ENCODE measurements around the gene SYT1. TPM values are rescaled to one million over a fixed set of nuclear protein-coding genes. Genes with fewer than 3 reads are reported as not detected.

SYT1 gene
- polyA plus RNA-seq, 3 donors: 0.72 TPM; not detected in 2

DNA sequence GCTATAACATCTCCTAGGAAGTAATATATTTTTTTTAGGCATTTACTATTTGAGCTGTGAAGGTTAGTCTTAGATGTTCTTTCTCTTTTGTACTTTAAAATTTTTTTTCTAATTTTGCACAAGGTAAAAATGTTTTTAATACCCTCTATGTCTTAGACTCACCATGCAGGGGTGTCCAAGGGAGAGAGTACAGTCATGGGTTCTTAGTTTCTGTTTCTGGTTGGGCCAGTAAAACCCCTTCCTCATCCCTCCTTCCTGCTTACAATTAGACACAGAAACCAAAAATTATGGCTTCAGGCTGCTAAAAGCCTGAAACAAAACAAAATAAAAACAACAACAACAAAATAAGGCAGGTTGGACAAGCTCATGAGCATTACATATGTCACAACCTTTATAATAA, 193.0 kb downstream of the SYT1 start:
- no peaks in the 10 kb centered on the region for H3K9me3 ChIP-seq (replicated peaks in 1 of 2; ENCODE audit: control insufficient read depth in 1 of 2, insufficient read depth in 1 of 2, low read length in 2 of 2)
- H3K27ac Mint-ChIP-seq: no peak overlapping the region
- no peak overlapping the region for H3K27ac ChIP-seq (ENCODE audit: low read depth in 1 of 2, low read length in 2 of 2)
- no peaks in the 10 kb centered on the region for H3K4me1 Mint-ChIP-seq
- no peak overlapping the region for H3K4me3 ChIP-seq (replicated peaks in 1 of 3; ENCODE audit: low read depth in 2 of 3, low read length in 3 of 3)
- no peak for DNase-seq
- intact Hi-C loops (cut with micrococcal nuclease): no loop called here
- H4K20me1 ChIP-seq (ENCODE audit: insufficient read depth, low read length): no peaks in the 10 kb centered on the region
- no peak overlapping the region for H2AFZ ChIP-seq (ENCODE audit: insufficient read depth, low read depth, low read length, poor library complexity, severe bottlenecking)
- H3K36me3 Mint-ChIP-seq: no peaks in the 10 kb centered on the region
- no peaks in the 10 kb centered on the region for H3K79me2 ChIP-seq (ENCODE audit: insufficient read depth, low read length)
- no peaks in the 10 kb centered on the region for H3K27me3 Mint-ChIP-seq (ENCODE audit: low read depth in 3 of 3)
- no peak overlapping the region for H3K9ac ChIP-seq (ENCODE audit: insufficient read depth, low read length, poor library complexity, severe bottlenecking)
- no peaks in the 10 kb centered on the region for H3K27me3 ChIP-seq (ENCODE audit: control insufficient read depth in 2 of 2, insufficient read depth in 2 of 2, low read length in 2 of 2)
- H3K36me3 ChIP-seq (replicated peaks in 1 of 2; ENCODE audit: control insufficient read depth in 1 of 2, insufficient read depth in 2 of 2, low read length in 2 of 2): no peaks in the 10 kb centered on the region
- H3K9me3 Mint-ChIP-seq: no peaks in the 10 kb centered on the region
- no peak overlapping the region for H3K4me3 Mint-ChIP-seq
- no peak for TF ChIP-seq CTCF (IDR thresholded peaks at IDR 0.05)
- H3K4me1 ChIP-seq (ENCODE audit: control insufficient read depth in 1 of 2, insufficient read depth in 2 of 2, low read length in 2 of 2): no peaks in the 10 kb centered on the region
- no peak overlapping the region for H3K4me2 ChIP-seq (replicated peaks; ENCODE audit: extremely low read depth, low read length, poor library complexity, severe bottlenecking)

DNA sequence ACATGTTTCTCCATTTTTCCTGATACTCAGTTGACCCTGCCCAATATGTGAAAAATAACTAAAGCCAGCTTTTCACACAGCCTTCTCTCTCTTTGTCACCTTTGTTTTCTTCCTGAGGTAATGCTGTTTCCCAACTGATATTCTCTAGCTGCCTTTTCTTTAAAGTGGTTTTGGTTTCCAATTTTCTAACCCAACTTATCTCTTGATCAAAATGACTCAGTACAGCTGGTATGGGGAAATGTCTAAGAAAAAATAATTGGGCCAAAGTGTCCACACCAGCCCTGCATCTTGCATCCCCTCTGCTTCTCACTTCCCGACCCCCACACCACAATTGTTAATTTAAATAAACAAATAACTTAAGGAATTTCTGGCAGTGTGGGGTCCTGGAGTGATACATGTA, 193.8 kb downstream of the SYT1 start:
- H4K20me1 ChIP-seq (ENCODE audit: insufficient read depth, low read length): no peaks in the 10 kb centered on the region
- no CpG with 5 or more reads among the region's 1 CpG for WGBS (ENCODE audit: insufficient coverage)
- TF ChIP-seq CTCF (IDR thresholded peaks at IDR 0.05): no peak
- Mint-ChIP-seq H3K27me3 (ENCODE audit: low read depth in 3 of 3) (no peaks in the 10 kb centered on the region), H3K4me1 (no peaks in the 10 kb centered on the region), H3K36me3 (no peaks in the 10 kb centered on the region), H3K4me3 (no peak overlapping the region), H3K9me3 (no peaks in the 10 kb centered on the region), H3K27ac (no peak overlapping the region)
- no peak overlapping the region for H2AFZ ChIP-seq (ENCODE audit: insufficient read depth, low read depth, low read length, poor library complexity, severe bottlenecking)
- H3K4me2 ChIP-seq (replicated peaks; ENCODE audit: extremely low read depth, low read length, poor library complexity, severe bottlenecking): no peak overlapping the region
- intact Hi-C loops (cut with micrococcal nuclease): no loop called here
- H3K4me3 ChIP-seq (replicated peaks in 1 of 3; ENCODE audit: low read depth in 2 of 3, low read length in 3 of 3): no peak overlapping the region
- no peaks in the 10 kb centered on the region for H3K27me3 ChIP-seq (ENCODE audit: control insufficient read depth in 2 of 2, insufficient read depth in 2 of 2, low read length in 2 of 2)
- no peak overlapping the region for H3K27ac ChIP-seq (ENCODE audit: low read depth in 1 of 2, low read length in 2 of 2)
- no peaks in the 10 kb centered on the region for H3K4me1 ChIP-seq (ENCODE audit: control insufficient read depth in 1 of 2, insufficient read depth in 2 of 2, low read length in 2 of 2)
- H3K36me3 ChIP-seq (replicated peaks in 1 of 2; ENCODE audit: control insufficient read depth in 1 of 2, insufficient read depth in 2 of 2, low read length in 2 of 2): no peaks in the 10 kb centered on the region
- no peak overlapping the region for H3K9ac ChIP-seq (ENCODE audit: insufficient read depth, low read length, poor library complexity, severe bottlenecking)
- H3K9me3 ChIP-seq (replicated peaks in 1 of 2; ENCODE audit: control insufficient read depth in 1 of 2, insufficient read depth in 1 of 2, low read length in 2 of 2): no peaks in the 10 kb centered on the region
- no peaks in the 10 kb centered on the region for H3K79me2 ChIP-seq (ENCODE audit: insufficient read depth, low read length)
- DNase-seq: no peak

Data from CD14-positive monocyte (primary cell).